Measurements from ENCODE around the gene CCL20. TPM values are rescaled to one million over a fixed set of nuclear protein-coding genes. Genes with fewer than 3 reads are reported as not detected.

The CCL20 gene
- total and polyA plus RNA-seq, 2 of the 13 experiments (the other 11 are each of a cell fraction or from before 2014, with no cell fraction given), result 223 to 903 TPM

GRCh38 chr2:227766373-227766883, 47.2 kb upstream of the CCL20 start (continued):
- TF ChIP-seq HNF1B (CRISPR knock-in tag; IDR thresholded peaks at IDR 0.05), result no peak
- no peak for TF ChIP-seq NFYB (CRISPR knock-in tag; IDR thresholded peaks at IDR 0.05)
- TF ChIP-seq, protein P1, sequence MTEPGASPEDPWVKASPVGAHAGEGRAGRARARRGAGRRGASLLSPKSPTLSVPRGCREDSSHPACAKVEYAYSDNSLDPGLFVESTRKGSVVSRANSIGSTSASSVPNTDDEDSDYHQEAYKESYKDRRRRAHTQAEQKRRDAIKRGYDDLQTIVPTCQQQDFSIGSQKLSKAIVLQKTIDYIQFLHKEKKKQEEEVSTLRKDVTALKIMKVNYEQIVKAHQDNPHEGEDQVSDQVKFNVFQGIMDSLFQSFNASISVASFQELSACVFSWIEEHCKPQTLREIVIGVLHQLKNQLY (CRISPR knock-in tag; IDR thresholded peaks at IDR 0.05), result 0 out of 2 replicates have a peak, but pooled peaks have one; percentile 42
- TF ChIP-seq EHMT2 (IDR thresholded peaks at IDR 0.05; ENCODE audit: borderline replicate concordance, low read depth, low read length), result no peak
- TF ChIP-seq BRD4 (CRISPR knock-in tag; IDR thresholded peaks at IDR 0.05), result no peak
- TF ChIP-seq ZMYM3 (CRISPR knock-in tag; IDR thresholded peaks at IDR 0.05), result no peak
- TF ChIP-seq SAP130 (CRISPR knock-in tag; IDR thresholded peaks at IDR 0.05; ENCODE audit: low read depth), result peak; percentile 58
- TF ChIP-seq TBX2 (CRISPR knock-in tag; IDR thresholded peaks at IDR 0.05; ENCODE audit: borderline replicate concordance), result no peak
- TF ChIP-seq RNF219 (CRISPR knock-in tag; IDR thresholded peaks at IDR 0.05), result no peak
- TF ChIP-seq GPBP1L1 (CRISPR knock-in tag; IDR thresholded peaks at IDR 0.05), result no peak
- 0 out of 2 replicates have a peak, but pooled peaks have one; percentile 51 for TF ChIP-seq TGIF2 (CRISPR knock-in tag; IDR thresholded peaks at IDR 0.05)
- no peak for TF ChIP-seq ZNF562 (CRISPR knock-in tag; IDR thresholded peaks at IDR 0.05; ENCODE audit: borderline replicate concordance)
- TF ChIP-seq HMGA1 (CRISPR knock-in tag; conservative IDR thresholded peaks at IDR 0.05), result no peak
- TF ChIP-seq KDM2A (CRISPR knock-in tag; IDR thresholded peaks at IDR 0.05; ENCODE audit: borderline replicate concordance, low read depth), result peak; percentile 91
- no peak for TF ChIP-seq RELA (CRISPR knock-in tag; IDR thresholded peaks at IDR 0.05)
